PC-3 (cell line): ENCODE results near the gene RGS10.

Source experiments
- EZH2 ChIP-seq: fragments of 300-600 bp; sonication (generic); IDR thresholded peaks from one replicate; pipeline ENCODE4 v1.6.1; 2017; ENCODE audit warnings: antibody characterized with exemption, mild to moderate bottlenecking, low read length; ENCODE audit not compliant: unreplicated experiment
- EZH2phosphoT487 ChIP-seq: fragments of 300-600 bp; sonication (generic); IDR thresholded peaks from 2 replicates; pipeline ENCODE4 v1.6.1; 2018; ENCODE audit warnings: mild to moderate bottlenecking, antibody characterized with exemption, low read length, borderline replicate concordance
- TF ChIP-seq, protein P1 (sequence below): fragments of 300-600 bp; sonication (generic); conservative IDR thresholded peaks from 2 replicates; pipeline ENCODE4 v1.5.1; 2017; ENCODE audit warnings: antibody characterized with exemption, low read depth, mild to moderate bottlenecking, low read length

GRCh38 chr10:119468542-119469324, 73.8 kb downstream of the RGS10 start:
- TF ChIP-seq, protein P1, sequence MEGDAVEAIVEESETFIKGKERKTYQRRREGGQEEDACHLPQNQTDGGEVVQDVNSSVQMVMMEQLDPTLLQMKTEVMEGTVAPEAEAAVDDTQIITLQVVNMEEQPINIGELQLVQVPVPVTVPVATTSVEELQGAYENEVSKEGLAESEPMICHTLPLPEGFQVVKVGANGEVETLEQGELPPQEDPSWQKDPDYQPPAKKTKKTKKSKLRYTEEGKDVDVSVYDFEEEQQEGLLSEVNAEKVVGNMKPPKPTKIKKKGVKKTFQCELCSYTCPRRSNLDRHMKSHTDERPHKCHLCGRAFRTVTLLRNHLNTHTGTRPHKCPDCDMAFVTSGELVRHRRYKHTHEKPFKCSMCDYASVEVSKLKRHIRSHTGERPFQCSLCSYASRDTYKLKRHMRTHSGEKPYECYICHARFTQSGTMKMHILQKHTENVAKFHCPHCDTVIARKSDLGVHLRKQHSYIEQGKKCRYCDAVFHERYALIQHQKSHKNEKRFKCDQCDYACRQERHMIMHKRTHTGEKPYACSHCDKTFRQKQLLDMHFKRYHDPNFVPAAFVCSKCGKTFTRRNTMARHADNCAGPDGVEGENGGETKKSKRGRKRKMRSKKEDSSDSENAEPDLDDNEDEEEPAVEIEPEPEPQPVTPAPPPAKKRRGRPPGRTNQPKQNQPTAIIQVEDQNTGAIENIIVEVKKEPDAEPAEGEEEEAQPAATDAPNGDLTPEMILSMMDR = no peak
- TF ChIP-seq EZH2 (no peak), EZH2phosphoT487 (no peak)
